ENCODE results near the gene GRK7.

The GRK7 gene

DNA sequence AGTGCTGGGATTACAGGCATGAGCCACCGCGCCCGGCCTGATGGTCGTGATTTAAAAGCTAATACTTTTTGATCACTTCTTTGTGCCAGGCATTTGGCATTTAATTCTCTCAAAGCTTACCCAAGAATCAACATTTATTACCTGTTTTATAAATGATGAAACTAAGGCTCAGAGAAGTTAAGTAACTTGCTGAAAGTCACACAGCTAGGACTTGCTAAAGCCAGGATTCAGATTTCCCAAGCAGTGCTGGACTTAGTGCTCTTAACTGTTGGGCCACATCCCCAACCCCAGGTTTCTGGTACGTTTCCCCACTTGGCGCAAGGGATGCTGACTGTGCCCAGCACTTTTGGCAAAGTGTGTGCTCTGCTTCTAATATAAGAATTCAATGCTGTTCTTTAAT lies 10.5 kb downstream of the GRK7 start:
- no peak for DNase-seq
- H3K4me3 ChIP-seq (ENCODE audit: low read depth, low read length), result no peak overlapping the region
- no peaks in the 10 kb centered on the region for H3K79me2 ChIP-seq (ENCODE audit: control insufficient read depth, insufficient read depth, low read length, poor library complexity)
- H3K36me3 ChIP-seq (ENCODE audit: control insufficient read depth in 1 of 2, insufficient read depth in 2 of 2, low read length in 2 of 2), result no peaks in the 10 kb centered on the region
- no peak overlapping the region for H3K4me2 ChIP-seq (ENCODE audit: low read length)
- H3K4ac ChIP-seq (ENCODE audit: low read depth, low read length), result no peak overlapping the region
- H2AK5ac ChIP-seq (ENCODE audit: low read length), result no peak overlapping the region
- H2BK5ac ChIP-seq (ENCODE audit: low read depth, low read length, poor library complexity), result no peak overlapping the region
- no peaks in the 10 kb centered on the region for H3K27me3 ChIP-seq (ENCODE audit: insufficient read depth, low read length)
- H3K9me3 ChIP-seq (ENCODE audit: insufficient read depth, low read depth, low read length), result no peaks in the 10 kb centered on the region
- H4K8ac ChIP-seq (ENCODE audit: low read depth, low read length), result no peak overlapping the region
- H3K14ac ChIP-seq (ENCODE audit: low read length), result no peak overlapping the region
- H2BK120ac ChIP-seq (ENCODE audit: insufficient read depth, low read length, poor library complexity), result no peak overlapping the region
- H2BK12ac ChIP-seq (ENCODE audit: low read length), result no peak overlapping the region
- H3K4me1 ChIP-seq (ENCODE audit: control insufficient read depth in 1 of 2, insufficient read depth in 2 of 2, low read length in 2 of 2), result peaks cover 7 to 8% of the 10 kb centered on the region in 2 experiments
- no peaks in the 10 kb centered on the region for H3K79me1 ChIP-seq (ENCODE audit: low read length)
- no peak overlapping the region for H3K27ac ChIP-seq (ENCODE audit: low read depth, low read length)
- H2AFZ ChIP-seq (ENCODE audit: insufficient read depth, low read length, poor library complexity), result no peak overlapping the region
- H3K18ac ChIP-seq (ENCODE audit: low read length), result no peak overlapping the region
- no peak overlapping the region for H4K12ac ChIP-seq (ENCODE audit: low read depth, low read length)
- no peak overlapping the region for H3K23ac ChIP-seq (ENCODE audit: low read length)
- H3K9ac ChIP-seq (ENCODE audit: low read length), result no peak overlapping the region
- no CpG with 5 or more reads among the region's 6 CpGs for WGBS (ENCODE audit: extremely low coverage, insufficient coverage, insufficient read length)
- no peak overlapping the region for H4K91ac ChIP-seq (ENCODE audit: low read depth, low read length)

DNA sequence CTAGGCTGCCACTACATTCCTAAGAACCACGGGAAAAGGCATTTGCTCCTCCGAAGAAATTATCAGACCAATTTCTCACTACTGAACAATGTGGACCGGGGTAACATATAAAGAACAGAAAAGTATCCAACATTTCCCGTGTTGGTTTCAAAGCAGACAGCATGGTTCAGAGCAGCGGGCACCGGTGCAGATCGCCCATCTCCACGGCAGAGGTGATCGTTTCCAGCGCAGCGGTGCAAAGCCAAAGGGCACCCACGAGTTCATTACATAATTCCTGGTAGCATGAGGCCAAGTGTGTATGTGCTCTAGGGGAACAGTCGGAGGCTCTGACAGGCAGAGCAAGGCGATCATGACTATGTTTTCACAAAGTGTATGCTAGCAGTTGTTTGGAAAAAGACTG lies 13.2 kb downstream of the GRK7 start:
- Histone ChIP-seq H3K4me3 (ENCODE audit: low read depth, low read length) (no peak overlapping the region), H4K12ac (ENCODE audit: low read depth, low read length) (no peak overlapping the region), H2BK5ac (ENCODE audit: low read depth, low read length, poor library complexity) (no peak overlapping the region), H3K27me3 (ENCODE audit: insufficient read depth, low read length) (no peaks in the 10 kb centered on the region), H2BK120ac (ENCODE audit: insufficient read depth, low read length, poor library complexity) (no peak overlapping the region), H3K4me1 (ENCODE audit: control insufficient read depth in 1 of 2, insufficient read depth in 2 of 2, low read length in 2 of 2) (no peaks in the 10 kb centered on the region), H2AK5ac (ENCODE audit: low read length) (no peak overlapping the region), H3K9me3 (ENCODE audit: insufficient read depth, low read depth, low read length) (no peaks in the 10 kb centered on the region), H3K79me1 (ENCODE audit: low read length) (no peaks in the 10 kb centered on the region), H2BK12ac (ENCODE audit: low read length) (no peak overlapping the region), H3K23ac (ENCODE audit: low read length) (no peak overlapping the region), H3K79me2 (ENCODE audit: control insufficient read depth, insufficient read depth, low read length, poor library complexity) (no peaks in the 10 kb centered on the region), H3K18ac (ENCODE audit: low read length) (no peak overlapping the region), H3K14ac (ENCODE audit: low read length) (no peak overlapping the region), H4K8ac (ENCODE audit: low read depth, low read length) (no peak overlapping the region), H3K9ac (ENCODE audit: low read length) (no peak overlapping the region), H4K91ac (ENCODE audit: low read depth, low read length) (no peak overlapping the region), H2AFZ (ENCODE audit: insufficient read depth, low read length, poor library complexity) (no peak overlapping the region), H3K36me3 (ENCODE audit: control insufficient read depth in 1 of 2, insufficient read depth in 2 of 2, low read length in 2 of 2) (no peaks in the 10 kb centered on the region), H3K4ac (ENCODE audit: low read depth, low read length) (no peak overlapping the region), H3K4me2 (ENCODE audit: low read length) (no peak overlapping the region), H3K27ac (ENCODE audit: low read depth, low read length) (no peak overlapping the region)
- no CpG with 5 or more reads among the region's 14 CpGs for WGBS (ENCODE audit: extremely low coverage, insufficient coverage, insufficient read length)
- DNase-seq, result no peak

DNA sequence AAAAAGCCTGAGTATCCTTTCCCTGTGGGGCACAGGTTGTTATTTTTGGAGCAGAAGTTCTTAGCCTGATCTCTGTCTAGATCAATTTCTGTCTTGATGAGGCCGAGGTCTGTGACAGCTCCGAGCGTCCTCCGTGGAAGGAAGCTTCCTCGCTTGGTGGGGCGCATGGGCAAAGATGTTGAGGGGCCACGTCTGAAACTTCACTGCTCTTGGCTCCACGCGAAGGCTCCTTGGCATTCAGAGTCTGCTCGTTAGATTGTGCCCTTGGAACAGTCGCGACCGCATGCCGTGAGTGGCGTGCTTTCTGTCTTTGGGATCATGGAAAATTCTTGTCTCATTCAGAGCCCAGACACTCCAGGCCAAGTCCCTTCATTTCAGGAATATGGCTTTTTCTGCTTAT lies 13.7 kb downstream of the GRK7 start:
- H2AFZ ChIP-seq (ENCODE audit: insufficient read depth, low read length, poor library complexity), result no peak overlapping the region
- H2AK5ac ChIP-seq (ENCODE audit: low read length), result no peak overlapping the region
- no peak overlapping the region for H2BK12ac ChIP-seq (ENCODE audit: low read length)
- H3K27ac ChIP-seq (ENCODE audit: low read depth, low read length), result no peak overlapping the region
- no peak overlapping the region for H3K4me2 ChIP-seq (ENCODE audit: low read length)
- H3K4me1 ChIP-seq (ENCODE audit: control insufficient read depth in 1 of 2, insufficient read depth in 2 of 2, low read length in 2 of 2), result no peaks in the 10 kb centered on the region
- no peak overlapping the region for H3K4me3 ChIP-seq (ENCODE audit: low read depth, low read length)
- no peak overlapping the region for H4K91ac ChIP-seq (ENCODE audit: low read depth, low read length)
- no peaks in the 10 kb centered on the region for H3K27me3 ChIP-seq (ENCODE audit: insufficient read depth, low read length)
- no peak overlapping the region for H3K14ac ChIP-seq (ENCODE audit: low read length)
- no peak for DNase-seq
- H4K8ac ChIP-seq (ENCODE audit: low read depth, low read length), result no peak overlapping the region
- no peaks in the 10 kb centered on the region for H3K79me2 ChIP-seq (ENCODE audit: control insufficient read depth, insufficient read depth, low read length, poor library complexity)
- H3K36me3 ChIP-seq (ENCODE audit: control insufficient read depth in 1 of 2, insufficient read depth in 2 of 2, low read length in 2 of 2), result no peaks in the 10 kb centered on the region
- H2BK5ac ChIP-seq (ENCODE audit: low read depth, low read length, poor library complexity), result no peak overlapping the region
- no peak overlapping the region for H3K4ac ChIP-seq (ENCODE audit: low read depth, low read length)
- H3K9ac ChIP-seq (ENCODE audit: low read length), result no peak overlapping the region
- no peaks in the 10 kb centered on the region for H3K9me3 ChIP-seq (ENCODE audit: insufficient read depth, low read depth, low read length)
- H3K23ac ChIP-seq (ENCODE audit: low read length), result no peak overlapping the region
- whole genome bisulfite sequencing (ENCODE audit: extremely low coverage, insufficient coverage, insufficient read length), result no CpG with 5 or more reads among the region's 15 CpGs
- H3K18ac ChIP-seq (ENCODE audit: low read length), result no peak overlapping the region
- H3K79me1 ChIP-seq (ENCODE audit: low read length), result no peaks in the 10 kb centered on the region
- H4K12ac ChIP-seq (ENCODE audit: low read depth, low read length), result no peak overlapping the region
- H2BK120ac ChIP-seq (ENCODE audit: insufficient read depth, low read length, poor library complexity), result no peak overlapping the region

DNA sequence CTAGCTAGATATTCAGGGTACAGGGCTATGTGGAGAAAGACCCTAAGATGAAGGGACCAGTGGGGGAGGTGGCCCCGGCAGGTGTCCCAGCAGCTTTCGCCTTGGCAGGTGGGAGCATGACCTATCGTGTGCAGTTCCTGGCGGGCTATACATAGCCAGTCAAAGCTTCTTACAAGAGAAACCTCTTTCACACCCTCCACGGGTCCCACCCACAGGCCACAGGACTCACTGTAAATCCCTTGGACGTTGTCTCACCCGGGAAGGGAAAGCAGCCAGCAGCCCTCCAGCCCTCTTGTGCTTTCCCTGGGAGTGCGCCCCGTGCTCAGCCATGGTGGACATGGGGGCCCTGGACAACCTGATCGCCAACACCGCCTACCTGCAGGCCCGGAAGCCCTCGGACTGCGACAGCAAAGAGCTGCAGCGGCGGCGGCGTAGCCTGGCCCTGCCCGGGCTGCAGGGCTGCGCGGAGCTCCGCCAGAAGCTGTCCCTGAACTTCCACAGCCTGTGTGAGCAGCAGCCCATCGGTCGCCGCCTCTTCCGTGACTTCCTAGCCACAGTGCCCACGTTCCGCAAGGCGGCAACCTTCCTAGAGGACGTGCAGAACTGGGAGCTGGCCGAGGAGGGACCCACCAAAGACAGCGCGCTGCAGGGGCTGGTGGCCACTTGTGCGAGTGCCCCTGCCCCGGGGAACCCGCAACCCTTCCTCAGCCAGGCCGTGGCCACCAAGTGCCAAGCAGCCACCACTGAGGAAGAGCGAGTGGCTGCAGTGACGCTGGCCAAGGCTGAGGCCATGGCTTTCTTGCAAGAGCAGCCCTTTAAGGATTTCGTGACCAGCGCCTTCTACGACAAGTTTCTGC lies 15.0 kb downstream of the GRK7 start:
- Histone ChIP-seq H2BK120ac (ENCODE audit: insufficient read depth, low read length, poor library complexity) (no peak overlapping the region), H2BK12ac (ENCODE audit: low read length) (no peak overlapping the region), H3K18ac (ENCODE audit: low read length) (no peak overlapping the region), H3K27ac (ENCODE audit: low read depth, low read length) (no peak overlapping the region), H2BK5ac (ENCODE audit: low read depth, low read length, poor library complexity) (no peak overlapping the region), H2AK5ac (ENCODE audit: low read length) (no peak overlapping the region), H3K4me3 (ENCODE audit: low read depth, low read length) (no peak overlapping the region), H3K27me3 (ENCODE audit: insufficient read depth, low read length) (no peaks in the 10 kb centered on the region), H3K9ac (ENCODE audit: low read length) (no peak overlapping the region), H3K4me2 (ENCODE audit: low read length) (no peak overlapping the region), H3K79me1 (ENCODE audit: low read length) (no peaks in the 10 kb centered on the region), H3K79me2 (ENCODE audit: control insufficient read depth, insufficient read depth, low read length, poor library complexity) (no peaks in the 10 kb centered on the region), H3K36me3 (ENCODE audit: control insufficient read depth in 1 of 2, insufficient read depth in 2 of 2, low read length in 2 of 2) (no peaks in the 10 kb centered on the region), H4K12ac (ENCODE audit: low read depth, low read length) (no peak overlapping the region), H4K91ac (ENCODE audit: low read depth, low read length) (no peak overlapping the region), H3K23ac (ENCODE audit: low read length) (no peak overlapping the region), H3K4ac (ENCODE audit: low read depth, low read length) (no peak overlapping the region), H3K4me1 (ENCODE audit: control insufficient read depth in 1 of 2, insufficient read depth in 2 of 2, low read length in 2 of 2) (no peaks in the 10 kb centered on the region), H3K9me3 (ENCODE audit: insufficient read depth, low read depth, low read length) (no peaks in the 10 kb centered on the region), H4K8ac (ENCODE audit: low read depth, low read length) (no peak overlapping the region), H3K14ac (ENCODE audit: low read length) (no peak overlapping the region), H2AFZ (ENCODE audit: insufficient read depth, low read length, poor library complexity) (no peak overlapping the region)
- no peak for DNase-seq
- no CpG with 5 or more reads among the region's 42 CpGs for WGBS (ENCODE audit: extremely low coverage, insufficient coverage, insufficient read length)
